Prostate gland (tissue), 2 donors: ENCODE data around the gene POMP.

ENCODE experiments used
- POLR2A ChIP-seq: fragments of 450-650 bp; IDR thresholded peaks from one replicate; pipeline ENCODE4 v1.6.1; 2016; ENCODE audit warnings: antibody characterized with exemption, mild to moderate bottlenecking
- POLR2AphosphoS5 ChIP-seq: sonication (generic); formaldehyde crosslinking; IDR thresholded peaks from one replicate; pipeline ENCODE4 v1.6.1; 2017; ENCODE audit warnings: antibody characterized with exemption
- TF ChIP-seq, protein P1 (sequence below), 4 experiments: fragments of 200-600 bp in 2 of 4; fragments of 450-650 bp in 2 of 4; sonication (generic) in 2 of 4; IDR thresholded peaks; 1 replicate in 3 of 4; 2 replicates in 1 of 4; pipeline ENCODE4 v1.5.1; 2016 to 2019; ENCODE audit warnings: antibody characterized with exemption in 4 of 4, mild to moderate bottlenecking in 2 of 4, moderate library complexity in 2 of 4

GRCh38 chr13:28680541-28680940, 21.6 kb downstream of the POMP start:
- TF ChIP-seq, protein P1, sequence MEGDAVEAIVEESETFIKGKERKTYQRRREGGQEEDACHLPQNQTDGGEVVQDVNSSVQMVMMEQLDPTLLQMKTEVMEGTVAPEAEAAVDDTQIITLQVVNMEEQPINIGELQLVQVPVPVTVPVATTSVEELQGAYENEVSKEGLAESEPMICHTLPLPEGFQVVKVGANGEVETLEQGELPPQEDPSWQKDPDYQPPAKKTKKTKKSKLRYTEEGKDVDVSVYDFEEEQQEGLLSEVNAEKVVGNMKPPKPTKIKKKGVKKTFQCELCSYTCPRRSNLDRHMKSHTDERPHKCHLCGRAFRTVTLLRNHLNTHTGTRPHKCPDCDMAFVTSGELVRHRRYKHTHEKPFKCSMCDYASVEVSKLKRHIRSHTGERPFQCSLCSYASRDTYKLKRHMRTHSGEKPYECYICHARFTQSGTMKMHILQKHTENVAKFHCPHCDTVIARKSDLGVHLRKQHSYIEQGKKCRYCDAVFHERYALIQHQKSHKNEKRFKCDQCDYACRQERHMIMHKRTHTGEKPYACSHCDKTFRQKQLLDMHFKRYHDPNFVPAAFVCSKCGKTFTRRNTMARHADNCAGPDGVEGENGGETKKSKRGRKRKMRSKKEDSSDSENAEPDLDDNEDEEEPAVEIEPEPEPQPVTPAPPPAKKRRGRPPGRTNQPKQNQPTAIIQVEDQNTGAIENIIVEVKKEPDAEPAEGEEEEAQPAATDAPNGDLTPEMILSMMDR (IDR thresholded peaks at IDR 0.05), result no peak
- no peak for TF ChIP-seq POLR2AphosphoS5
- no peak for TF ChIP-seq POLR2A
